Adrenal gland (tissue), 12 donors: ENCODE data around the gene AP4M1. TPM values are rescaled to one million over a fixed set of nuclear protein-coding genes. Genes with fewer than 3 reads are reported as not detected.
A peak's percentile ranks its signal among the peaks of the same experiment; 100 is the strongest.

Source experiments
- DNase-seq, 7 donors: peaks; one replicate each; pipeline ENCODE4 v3.0.0-alpha.2; 2019 to 2020
- H3K27ac ChIP-seq, 5 donors: fragments of 200-600 bp; sonication (generic) in 4 of 5; 1 replicate in 3 of 5; 2 replicates in 2 of 5; pipeline versions ENCODE4 v1.5.1 to v1.8.0; 2016 to 2020; ENCODE audit warnings: mild to moderate bottlenecking in 1 of 5
- H3K27me3 ChIP-seq: fragments of 200-600 bp; 2 replicates; pipeline ENCODE4 v1.8.0; 2021
- H3K36me3 ChIP-seq, 2 donors: fragments of 200-600 bp; replicated peaks in 1 of 2; 1 replicate in 1 of 2; 2 replicates in 1 of 2; pipeline versions ENCODE4 v1.5.1 to v1.8.0; 2018 to 2022
- H3K4me1 ChIP-seq, 2 donors: fragments of 200-600 bp; replicated peaks in 1 of 2; 1 replicate in 1 of 2; 2 replicates in 1 of 2; pipeline versions ENCODE4 v1.5.1 to v1.8.0; 2018 to 2021
- H3K4me3 ChIP-seq, 4 donors: fragments of 200-600 bp; sonication (generic) in 3 of 4; one replicate each; pipeline ENCODE4 v1.5.1; 2016 to 2018
- H3K9me3 ChIP-seq, 3 donors: fragments of 200-600 bp; sonication (generic) in 1 of 3; replicated peaks in 1 of 3; 1 replicate in 2 of 3; 2 replicates in 1 of 3; pipeline versions ENCODE4 v1.5.1 to v1.8.0; 2016 to 2021
- CTCF ChIP-seq, 6 experiments: fragments of 450-650 bp in 4 of 6; fragments of 200-600 bp in 2 of 6; sonication (generic) in 1 of 6; IDR thresholded peaks; 1 replicate in 5 of 6; 2 replicates in 1 of 6; pipeline versions ENCODE4 v1.5.1 to v1.8.0; 2016 to 2021; ENCODE audit warnings: antibody characterized with exemption in 6 of 6, mild to moderate bottlenecking in 2 of 6, moderate library complexity in 1 of 6
- POLR2A ChIP-seq, 2 donors: fragments of 450-650 bp; IDR thresholded peaks; one replicate each; pipeline ENCODE4 v1.6.1; 2017; ENCODE audit warnings: antibody characterized with exemption in 2 of 2, mild to moderate bottlenecking in 2 of 2, moderate library complexity in 1 of 2
- WGBS, 4 donors: extraction: QIAGEN DNeasy Blood & Tissue Kit in 2 of 4; methylation state at CpG; one replicate each; pipeline versions ENCODE4 v1.1.5 to v1.1.7; 2013 to 2017; 5-methylcytosine and 5-hydroxymethylcytosine counted together
- intact Hi-C, 2 donors: fragments of 100-400 bp; cut with DNase I; formaldehyde crosslinking; loops; one replicate each; pipeline versions ENCODE4 v1.14.1 to v1.15.0; 2022 to 2023
- microRNA counts, 2 donors: library from miRNA; unstranded; fragments of <30 nt; microRNA quantifications; one replicate each; lab custom pipeline; 2016
- microRNA-seq, 3 donors: library from miRNA; unstranded; fragments of <30 nt; microRNA quantifications; one replicate each; pipeline ENCODE4, GENCODE V29; 2017 to 2020
- polyA plus RNA-seq, 3 donors: library from polyadenylated mRNA; stranded (reverse); fragments of 200-250 nt in 2 of 3; fragments of 350-450 nt in 1 of 3; fragmentation: Illumina TruSeq in 1 of 3; extraction: RNeasy Lipid Tissue Mini Kit (QIAGEN cat#74804) in 1 of 3; gene quantifications; one replicate each; pipeline ENCODE4 v1.2.3, GENCODE V29; 2013 to 2014
- small RNA-seq, 2 donors: library from RNA; depleted of rRNA; stranded (forward); fragments of <200 nt; gene quantifications; one replicate each; pipeline ENCODE3, GENCODE V24; 2016
- total RNA-seq, 9 donors: library from RNA; depleted of rRNA in 4 of 9; stranded (reverse); fragments of >200 nt in 4 of 9; fragments of 120-200 nt in 1 of 9; fragmentation: NEBNext Ultra II Directional in 1 of 9; extraction: Animal tissue kit (Norgen Biotek cat#: 25700) in 1 of 9; gene quantifications; one replicate each; pipeline versions ENCODE4 v1.1.0 to v1.2.4, GENCODE V29; 2013 to 2023
- donor health status: healthy with polysubstance abuse.
- donor health status: Bipolar disorder and iron deficiency.
- donor health status: DM: yes; HTN: yes; CAD: no.
- donor health status: DM: no; HTN: no; CAD: no.
- donor health status: DM: no; HTN: no; CAD: no.
- donor health status: DM: yes; HTN: yes; CAD: no.

AP4M1 gene
- total and polyA plus RNA-seq, 12 donors, result 9.6 to 30.1 (median 16.5) TPM

- Histone ChIP-seq H3K27ac (peak overlapping the region; percentile 53 to 90 (median 79)), H3K4me3 (peak overlapping the region; percentile 36 to 92 (median 85)), H3K36me3 (peaks cover 0 to 36% of the 10 kb centered on the region in 2 donors), H3K4me1 (peaks cover 3 to 17% of the 10 kb centered on the region in 2 donors), H3K27me3 (no peaks in the 10 kb centered on the region), H3K9me3 (no peaks in the 10 kb centered on the region)
- peak in 6 of 7 donors; percentile 59 to 88 (median 75) for DNase-seq
- intact Hi-C loops, result loop anchor here in 1 of 2 donors (10.0 kb wide), 1 partner anchor 57 kb away; the partner anchor contains the start of gene PVRIG
- TF ChIP-seq POLR2A (IDR thresholded peaks at IDR 0.05), result no peak
- TF ChIP-seq CTCF (IDR thresholded peaks at IDR 0.05), result peak in 1 of 6 experiments; percentile 7
- 14 to 31% (median 16%) methylated on average over 13 to 32 of the region's 32 CpGs for WGBS, 4 donors
Observed at GRCh38 chr7:100157334-100158228, 56.1 kb downstream of the AP4M1 start.

MicroRNAs within 50 kb of the gene (microRNA counts, 767-probe panel; counts per million panel counts)
- microRNA hsa-miR-106b-5p (lab: Ali Mortazavi, UCI) (4,722 to 5,838 counts per million in 2 donors), microRNA hsa-miR-25-3p (lab: Ali Mortazavi, UCI) (5,707 to 6,499 counts per million in 2 donors), microRNA hsa-miR-93-5p (lab: Ali Mortazavi, UCI) (5,237 to 5,797 counts per million in 2 donors)

Small RNAs within 50 kb of the gene (microRNA-seq; reads per million reads assigned to microRNA genes)
- gene MIR106B, result 394 to 2,284 (median 813) reads per million in 3 donors
- 236 to 365 (median 254) reads per million in 3 donors for gene MIR25
- 0.45 to 0.76 (median 0.57) reads per million in 3 donors for gene MIR4658
- 1,296 to 2,263 (median 1,648) reads per million in 3 donors for gene MIR93

Small RNAs within 50 kb of the gene (small RNA-seq; reads per million reads assigned to genes)
- 15.3 to 24.4 reads per million in 2 donors for gene MIR106B
- 510 to 673 reads per million in 2 donors for gene MIR25
- gene MIR93, result 40.6 to 60.3 reads per million in 2 donors

Other genes starting within 250 kb of the AP4M1 start
- gene OR2AE1, start 224.6 kb upstream of the AP4M1 start, total RNA-seq, result under 1 TPM in 2 of 9 donors, not detected in 7; 0.11 to 0.28 TPM
- not detected for gene OR2AE1, start 224.6 kb upstream of the AP4M1 start, polyA plus RNA-seq
- 10 to 100 TPM; 30.7 to 57.0 (median 37.5) TPM for gene TRIM4, start 182.1 kb upstream of the AP4M1 start, total RNA-seq
- 10 to 100 TPM; 17.2 to 52.9 (median 19.5) TPM for gene TRIM4, start 182.1 kb upstream of the AP4M1 start, polyA plus RNA-seq
- gene GJC3, start 172.0 kb upstream of the AP4M1 start, total RNA-seq, result under 1 TPM in 1 of 9 donors, not detected in 8; 0.11 TPM
- under 1 TPM; 0.27 to 0.40 (median 0.34) TPM for gene GJC3, start 172.0 kb upstream of the AP4M1 start, polyA plus RNA-seq
- 1 to 10 TPM in 5 of 9 donors, under 1 TPM in 2, not detected in 2; 0.50 to 3.1 (median 1.8) TPM for gene AZGP1, start 125.6 kb upstream of the AP4M1 start, total RNA-seq
- gene AZGP1, start 125.6 kb upstream of the AP4M1 start, polyA plus RNA-seq, result 10 to 100 TPM in 1 of 3 donors, 1 to 10 TPM in 1, under 1 TPM in 1; 0.88 to 29.7 (median 3.9) TPM
- 100 to 1,000 TPM in 2 of 9 donors, 10 to 100 TPM in 7; 35.2 to 134 (median 57.8) TPM for gene ZKSCAN1, start 86.0 kb upstream of the AP4M1 start, total RNA-seq
- 10 to 100 TPM; 20.3 to 46.6 (median 38.7) TPM for gene ZKSCAN1, start 86.0 kb upstream of the AP4M1 start, polyA plus RNA-seq
- gene ZSCAN21, start 51.9 kb upstream of the AP4M1 start, total RNA-seq, result 10 to 100 TPM in 8 of 9 donors, 1 to 10 TPM in 1; 10.0 to 22.7 (median 14.7) TPM
- gene ZSCAN21, start 51.9 kb upstream of the AP4M1 start, polyA plus RNA-seq, result 10 to 100 TPM; 11.2 to 14.9 (median 12.5) TPM
- gene ZNF3, start 19.9 kb upstream of the AP4M1 start, total RNA-seq, result 10 to 100 TPM; 13.2 to 47.3 (median 22.2) TPM
- gene ZNF3, start 19.9 kb upstream of the AP4M1 start, polyA plus RNA-seq, result 10 to 100 TPM; 17.4 to 25.5 (median 23.2) TPM
- 100 to 1,000 TPM in 5 of 9 donors, 10 to 100 TPM in 4; 25.5 to 130 (median 101) TPM for gene COPS6, start 12.7 kb upstream of the AP4M1 start, total RNA-seq
- gene COPS6, start 12.7 kb upstream of the AP4M1 start, polyA plus RNA-seq, result 100 to 1,000 TPM; 135 to 194 (median 187) TPM
- 10 to 100 TPM; 13.6 to 51.0 (median 28.3) TPM for gene MCM7, start 246 bp upstream of the AP4M1 start, total RNA-seq
- 10 to 100 TPM; 12.2 to 72.3 (median 52.4) TPM for gene MCM7, start 246 bp upstream of the AP4M1 start, polyA plus RNA-seq
- 100 to 1,000 TPM in 1 of 9 donors, 10 to 100 TPM in 8; 16.0 to 141 (median 70.7) TPM for gene TAF6, start 17.7 kb downstream of the AP4M1 start, total RNA-seq
- 10 to 100 TPM; 41.3 to 69.4 (median 67.9) TPM for gene TAF6, start 17.7 kb downstream of the AP4M1 start, polyA plus RNA-seq
- 10 to 100 TPM; 14.0 to 46.5 (median 23.3) TPM for gene CNPY4, start 18.0 kb downstream of the AP4M1 start, total RNA-seq
- 10 to 100 TPM; 16.5 to 28.1 (median 27.3) TPM for gene CNPY4, start 18.0 kb downstream of the AP4M1 start, polyA plus RNA-seq
- gene MBLAC1, start 25.3 kb downstream of the AP4M1 start, total RNA-seq, result 1 to 10 TPM; 1.5 to 7.0 (median 3.5) TPM
- gene MBLAC1, start 25.3 kb downstream of the AP4M1 start, polyA plus RNA-seq, result 1 to 10 TPM in 2 of 3 donors, under 1 TPM in 1; 0.38 to 4.2 (median 2.7) TPM
- gene LAMTOR4, start 47.3 kb downstream of the AP4M1 start, total RNA-seq, result 100 to 1,000 TPM; 104 to 266 (median 151) TPM
- gene LAMTOR4, start 47.3 kb downstream of the AP4M1 start, polyA plus RNA-seq, result 100 to 1,000 TPM in 2 of 3 donors, 10 to 100 TPM in 1; 33.1 to 224 (median 193) TPM
- 10 to 100 TPM in 7 of 9 donors, 1 to 10 TPM in 2; 4.3 to 23.7 (median 16.9) TPM for gene TRAPPC14, start 57.1 kb downstream of the AP4M1 start, total RNA-seq
- 10 to 100 TPM; 10.2 to 57.7 (median 47.5) TPM for gene TRAPPC14, start 57.1 kb downstream of the AP4M1 start, polyA plus RNA-seq
- 10 to 100 TPM in 2 of 9 donors, 1 to 10 TPM in 6, under 1 TPM in 1; 0.78 to 14.3 (median 8.0) TPM for gene GAL3ST4, start 67.0 kb downstream of the AP4M1 start, total RNA-seq
- gene GAL3ST4, start 67.0 kb downstream of the AP4M1 start, polyA plus RNA-seq, result 1 to 10 TPM; 3.4 to 4.0 (median 3.5) TPM
- gene GPC2, start 75.7 kb downstream of the AP4M1 start, total RNA-seq, result 1 to 10 TPM in 5 of 9 donors, under 1 TPM in 4; 0.35 to 4.3 (median 1.1) TPM
- gene GPC2, start 75.7 kb downstream of the AP4M1 start, polyA plus RNA-seq, result 1 to 10 TPM in 2 of 3 donors, under 1 TPM in 1; 0.05 to 1.2 (median 1.1) TPM
- gene STAG3, start 76.3 kb downstream of the AP4M1 start, total RNA-seq, result 1 to 10 TPM in 4 of 9 donors, under 1 TPM in 5; 0.26 to 3.1 (median 0.95) TPM
- 1 to 10 TPM in 2 of 3 donors, under 1 TPM in 1; 0.77 to 3.3 (median 2.1) TPM for gene STAG3, start 76.3 kb downstream of the AP4M1 start, polyA plus RNA-seq
- gene PVRIG, start 118.3 kb downstream of the AP4M1 start, total RNA-seq, result 1 to 10 TPM in 3 of 9 donors, under 1 TPM in 5, not detected in 1; 0.21 to 1.8 (median 0.56) TPM
- gene PVRIG, start 118.3 kb downstream of the AP4M1 start, polyA plus RNA-seq, result under 1 TPM in 2 of 3 donors, not detected in 1; 0.34 to 0.56 TPM
- not detected for gene SPDYE3, start 206.1 kb downstream of the AP4M1 start, total RNA-seq
- under 1 TPM in 1 of 3 donors, not detected in 2; 0.16 TPM for gene SPDYE3, start 206.1 kb downstream of the AP4M1 start, polyA plus RNA-seq